HCT116 (cell line): ENCODE measurements around the gene PKHD1. TPM values are rescaled to one million over a fixed set of nuclear protein-coding genes. Genes with fewer than 3 reads are reported as not detected.

Source experiments
- ATAC-seq: fragments of 200-7000 bp; cut with Tn5 transposase; 2 replicates; pipeline ENCODE4 v1.9.1; 2020; ENCODE audit warnings: mild to moderate bottlenecking, moderate library complexity
- BruUV-seq: library from RNA; stranded (reverse); fragments of 400-500 nt; replicated peaks from 2 replicates; lab custom pipeline; 2021; lab: Mats Ljungman, UMichigan
- CTCF ChIA-PET: fragments of 300-600 bp; sonication (Branson Sonifier 250); formaldehyde crosslinking; loops from one replicate; lab custom pipeline; 2021; ENCODE audit warnings: antibody characterized with exemption; lab: Charles Lee
- POLR2A ChIA-PET: fragments of 300-600, 350-600 bp; sonication (Branson Sonifier 250); formaldehyde crosslinking; loops from one replicate; lab custom pipeline; 2021; ENCODE audit warnings: antibody characterized with exemption; lab: Charles Lee
- RAD21 ChIA-PET, 2 experiments: fragments of 300-600 bp; sonication (Branson Sonifier 250); formaldehyde crosslinking; loops; one replicate each; lab custom pipeline; 2023; ENCODE audit warnings: low total read pairs in 2 of 2; ENCODE audit not compliant: uncharacterized antibody in 2 of 2, unreplicated experiment in 2 of 2, low non-redundant PET in 1 of 2; lab: Charles Lee
- DNase-seq: peaks from one replicate; pipeline ENCODE4 v3.0.0-alpha.2; 2010; ENCODE audit warnings: low read depth, low spot score
- H2AFZ ChIP-seq: fragments of 200-600 bp; shearing (Covaris generic), sonication (generic); 2 replicates; pipeline ENCODE4 v1.6.1; 2017; ENCODE audit warnings: low read depth, mixed run types, mixed read lengths, antibody characterized with exemption, low read length; ENCODE audit not compliant: poor library complexity, severe bottlenecking
- H3K27ac ChIP-seq: 2 replicates; pipeline ENCODE4 v1.5.1; 2012; ENCODE audit warnings: low read depth, low read length
- H3K27me3 ChIP-seq: fragments of 200-600 bp; sonication (generic); 2 replicates; pipeline ENCODE4 v1.6.1; 2016; ENCODE audit warnings: mixed run types, low read length, mixed read lengths; ENCODE audit not compliant: insufficient read depth
- H3K36me3 ChIP-seq, 2 experiments: fragments of 200-500 bp in 1 of 2; fragments of 200-600 bp in 1 of 2; sonication (Bioruptor generic) in 1 of 2; sonication (generic) in 1 of 2; 2 replicates each; pipeline versions ENCODE4 v1.5.1 to v1.6.1; 2014 to 2016; ENCODE audit warnings: low read length in 2 of 2, inconsistent platforms in 1 of 2, mixed read lengths in 1 of 2, mixed run types in 1 of 2; ENCODE audit not compliant: insufficient read depth in 2 of 2, control insufficient read depth in 1 of 2
- H3K4me1 ChIP-seq, 2 experiments: fragments of 200-600 bp in 1 of 2; sonication (generic) in 1 of 2; 2 replicates each; pipeline versions ENCODE4 v1.5.1 to v1.6.1; 2012 to 2017; ENCODE audit warnings: low read length in 2 of 2, inconsistent platforms in 1 of 2, mild to moderate bottlenecking in 1 of 2, mixed read lengths in 1 of 2, mixed run types in 1 of 2, moderate library complexity in 1 of 2; ENCODE audit not compliant: insufficient read depth in 2 of 2, control insufficient read depth in 1 of 2
- H3K4me2 ChIP-seq: fragments of 200-600 bp; sonication (generic); 2 replicates; pipeline ENCODE4 v1.6.1; 2017; ENCODE audit warnings: mixed run types, low read length, mixed read lengths
- H3K4me3 ChIP-seq, 2 experiments: fragments of 200-600 bp in 1 of 2; sonication (generic) in 1 of 2; replicated peaks in 1 of 2; 2 replicates each; pipeline ENCODE4 v1.5.1; 2011 to 2016; ENCODE audit warnings: low read length in 2 of 2, control low read depth in 1 of 2, low read depth in 1 of 2, mild to moderate bottlenecking in 1 of 2, mixed read lengths in 1 of 2, mixed run types in 1 of 2
- H3K79me2 ChIP-seq: fragments of 200-600 bp; sonication (generic); 2 replicates; pipeline ENCODE4 v1.6.1; 2017; ENCODE audit warnings: mild to moderate bottlenecking, mixed run types, low read length, moderate library complexity, mixed read lengths; ENCODE audit not compliant: insufficient read depth
- H3K9ac ChIP-seq: fragments of 200-600 bp; sonication (generic); 2 replicates; pipeline ENCODE4 v1.6.1; 2016; ENCODE audit warnings: low read length, mixed read lengths
- H3K9me2 ChIP-seq: fragments of 200-600 bp; sonication (generic), shearing (Covaris generic); 2 replicates; pipeline ENCODE4 v1.6.1; 2017; ENCODE audit warnings: mixed run types, mild to moderate bottlenecking, moderate library complexity; ENCODE audit not compliant: insufficient read depth
- H3K9me3 ChIP-seq, 2 experiments: fragments of 200-500 bp in 1 of 2; fragments of 200-600 bp in 1 of 2; sonication (Bioruptor generic) in 1 of 2; sonication (generic) in 1 of 2; 2 replicates each; pipeline ENCODE4 v1.6.1; 2014 to 2017; ENCODE audit warnings: low read length in 2 of 2, mixed read lengths in 2 of 2, inconsistent platforms in 1 of 2, low read depth in 1 of 2, mild to moderate bottlenecking in 1 of 2, mixed run types in 1 of 2, moderate library complexity in 1 of 2; ENCODE audit not compliant: control insufficient read depth in 1 of 2, insufficient read depth in 1 of 2
- H4K20me1 ChIP-seq: fragments of 200-600 bp; sonication (generic), shearing (Covaris generic); 2 replicates; pipeline ENCODE4 v1.6.1; 2017; ENCODE audit warnings: mixed run types, mild to moderate bottlenecking, moderate library complexity; ENCODE audit not compliant: insufficient read depth
- CEBPB ChIP-seq: IDR thresholded peaks from 2 replicates; pipeline ENCODE4 v1.6.1; 2012; ENCODE audit warnings: low read depth
- CTCF ChIP-seq, 3 experiments: fragments of 200-600 bp in 1 of 3; sonication (generic) in 1 of 3; IDR thresholded peaks in 2 of 3; conservative IDR thresholded peaks in 1 of 3; 2 replicates each; pipeline ENCODE4 v1.5.1; 2012 to 2017; ENCODE audit warnings: low read depth in 2 of 3, low read length in 2 of 3, antibody characterized with exemption in 1 of 3, borderline replicate concordance in 1 of 3, control low read depth in 1 of 3, mild to moderate bottlenecking in 1 of 3, mixed read lengths in 1 of 3, mixed run types in 1 of 3, moderate library complexity in 1 of 3; ENCODE audit not compliant: insufficient read depth in 1 of 3
- EGR1 ChIP-seq: IDR thresholded peaks from 2 replicates; pipeline ENCODE4 v1.6.1; 2012; ENCODE audit warnings: low read depth
- ELF1 ChIP-seq: IDR thresholded peaks from 2 replicates; pipeline ENCODE4 v1.6.1; 2012; ENCODE audit warnings: low read depth, borderline replicate concordance
- EZH2 ChIP-seq: fragments of 200-600 bp; sonication (generic); IDR thresholded peaks from 2 replicates; pipeline ENCODE4 v1.6.1; 2017; ENCODE audit warnings: antibody characterized with exemption, mixed run types
- EZH2phosphoT487 ChIP-seq: fragments of 200-600 bp; IDR thresholded peaks from 2 replicates; pipeline ENCODE4 v1.6.1; 2018; ENCODE audit warnings: antibody characterized with exemption, borderline replicate concordance
- FOSL1 ChIP-seq: IDR thresholded peaks from 2 replicates; pipeline ENCODE4 v1.6.1; 2012; ENCODE audit warnings: low read depth
- JUND ChIP-seq: IDR thresholded peaks from 2 replicates; pipeline ENCODE4 v1.6.1; 2012
- MAX ChIP-seq: IDR thresholded peaks from 2 replicates; pipeline ENCODE4 v1.6.1; 2012
- POLR2A ChIP-seq: IDR thresholded peaks from 2 replicates; pipeline ENCODE4 v1.7.0; 2011; ENCODE audit warnings: borderline replicate concordance; ENCODE audit not compliant: insufficient read depth, insufficient read length; ENCODE audit errors: extremely low read depth
- POLR2AphosphoS5 ChIP-seq: IDR thresholded peaks from 2 replicates; pipeline ENCODE4 v1.6.1; 2011; ENCODE audit warnings: mild to moderate bottlenecking, low read depth, low read length, moderate library complexity
- REST ChIP-seq: IDR thresholded peaks from 2 replicates; pipeline ENCODE4 v1.6.1; 2012; ENCODE audit warnings: low read depth
- SIN3A ChIP-seq: IDR thresholded peaks from 2 replicates; pipeline ENCODE4 v1.6.1; 2012; ENCODE audit warnings: low read depth
- SP1 ChIP-seq: IDR thresholded peaks from 2 replicates; pipeline ENCODE4 v1.6.1; 2012; ENCODE audit warnings: low read depth
- SRF ChIP-seq: IDR thresholded peaks from 2 replicates; pipeline ENCODE4 v1.6.1; 2012; ENCODE audit warnings: low read depth
- YY1 ChIP-seq: IDR thresholded peaks from 2 replicates; pipeline ENCODE4 v1.6.1; 2011; ENCODE audit warnings: low read length, low read depth, moderate library complexity, mild to moderate bottlenecking; ENCODE audit not compliant: insufficient replicate concordance; ENCODE audit errors: extremely low read depth
- ZNF274 ChIP-seq: fragments of 200-500 bp; sonication (Bioruptor generic); IDR thresholded peaks from 2 replicates; pipeline ENCODE4 v1.6.1; 2014; ENCODE audit warnings: mild to moderate bottlenecking, low read depth, low read length, inconsistent platforms
- intact Hi-C: fragments of 100-400 bp; cut with micrococcal nuclease; formaldehyde crosslinking; loops from 2 replicates; pipeline ENCODE4 v1.10.0; 2022
- total RNA-seq: library from RNA; stranded (reverse); gene quantifications from one replicate; pipeline ENCODE4 v1.2.1, GENCODE V29; 2021; ENCODE audit not compliant: unreplicated experiment
- TF ChIP-seq, protein P1 (sequence below): IDR thresholded peaks from 2 replicates; pipeline ENCODE4 v1.6.1; 2011; ENCODE audit warnings: mild to moderate bottlenecking, low read length, moderate library complexity; ENCODE audit not compliant: insufficient replicate concordance; ENCODE audit errors: extremely low read depth
- TF ChIP-seq, protein P2 (sequence below): IDR thresholded peaks from 2 replicates; pipeline ENCODE4 v1.6.1; 2012

The PKHD1 gene
- total RNA-seq, 1 experiment from 2014 or later: not detected

DNA sequence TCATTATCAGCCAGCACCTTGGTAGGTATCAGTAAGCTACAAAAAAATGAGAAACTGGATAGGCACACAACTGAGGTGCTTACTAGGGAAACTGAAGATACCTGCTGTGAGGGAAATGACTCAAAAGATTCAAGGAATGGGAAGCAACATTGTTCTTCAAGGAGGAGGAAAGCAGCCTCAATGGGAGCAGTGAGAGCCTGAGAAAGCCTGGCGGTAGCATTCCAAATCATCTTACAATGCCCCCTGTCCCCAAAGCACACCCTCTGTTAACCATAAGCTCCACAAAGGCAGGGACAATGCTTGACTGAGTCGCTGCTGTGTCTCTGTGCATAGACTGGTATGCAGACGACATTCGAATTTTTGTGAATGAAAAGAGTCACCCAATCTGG, 10.6 kb downstream of the PKHD1 start:
- Histone ChIP-seq H3K9me2 (no peaks in the 10 kb centered on the region), H3K27me3 (0 out of 2 replicates have a peak, but pooled peaks cover 12% of the 10 kb centered on the region), H3K4me3 (no peak overlapping the region), H4K20me1 (no peaks in the 10 kb centered on the region), H3K36me3 (no peaks in the 10 kb centered on the region), H3K9ac (no peak overlapping the region), H3K79me2 (no peaks in the 10 kb centered on the region), H3K27ac (no peak overlapping the region), H3K4me2 (no peak overlapping the region), H2AFZ (no peak overlapping the region), H3K9me3 (no peaks in the 10 kb centered on the region), H3K4me1 (no peaks in the 10 kb centered on the region)
- DNase-seq: no peak
- ATAC-seq: no peak
- BruUV-seq: no TSS peak
- intact Hi-C loops: no loop called here
- CTCF ChIA-PET: no interaction called here
- RAD21 ChIA-PET: no interaction called here
- no peak for TF ChIP-seq MAX
- TF ChIP-seq SRF: no peak
- TF ChIP-seq EGR1: no peak
- no peak for TF ChIP-seq CEBPB
- no peak for TF ChIP-seq EZH2
- no peak for TF ChIP-seq CTCF (IDR thresholded peaks at IDR 0.05 in 2 of 3, conservative IDR thresholded peaks at IDR 0.05 in 1 of 3; ENCODE audit: borderline replicate concordance in 1 of 3, insufficient read depth in 1 of 3, low read depth in 2 of 3, low read length in 2 of 3)
- no peak for TF ChIP-seq REST
- no peak for TF ChIP-seq POLR2AphosphoS5
- no peak for TF ChIP-seq FOSL1
- TF ChIP-seq YY1: no peak
- no peak for TF ChIP-seq ZNF274
- TF ChIP-seq JUND: no peak
- no peak for TF ChIP-seq SP1
- TF ChIP-seq, protein P1, sequence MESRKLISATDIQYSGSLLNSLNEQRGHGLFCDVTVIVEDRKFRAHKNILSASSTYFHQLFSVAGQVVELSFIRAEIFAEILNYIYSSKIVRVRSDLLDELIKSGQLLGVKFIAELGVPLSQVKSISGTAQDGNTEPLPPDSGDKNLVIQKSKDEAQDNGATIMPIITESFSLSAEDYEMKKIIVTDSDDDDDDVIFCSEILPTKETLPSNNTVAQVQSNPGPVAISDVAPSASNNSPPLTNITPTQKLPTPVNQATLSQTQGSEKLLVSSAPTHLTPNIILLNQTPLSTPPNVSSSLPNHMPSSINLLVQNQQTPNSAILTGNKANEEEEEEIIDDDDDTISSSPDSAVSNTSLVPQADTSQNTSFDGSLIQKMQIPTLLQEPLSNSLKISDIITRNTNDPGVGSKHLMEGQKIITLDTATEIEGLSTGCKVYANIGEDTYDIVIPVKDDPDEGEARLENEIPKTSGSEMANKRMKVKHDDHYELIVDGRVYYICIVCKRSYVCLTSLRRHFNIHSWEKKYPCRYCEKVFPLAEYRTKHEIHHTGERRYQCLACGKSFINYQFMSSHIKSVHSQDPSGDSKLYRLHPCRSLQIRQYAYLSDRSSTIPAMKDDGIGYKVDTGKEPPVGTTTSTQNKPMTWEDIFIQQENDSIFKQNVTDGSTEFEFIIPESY: no peak
- no peak for TF ChIP-seq ELF1
- TF ChIP-seq SIN3A: no peak
- no peak for TF ChIP-seq POLR2A
- TF ChIP-seq, protein P2, sequence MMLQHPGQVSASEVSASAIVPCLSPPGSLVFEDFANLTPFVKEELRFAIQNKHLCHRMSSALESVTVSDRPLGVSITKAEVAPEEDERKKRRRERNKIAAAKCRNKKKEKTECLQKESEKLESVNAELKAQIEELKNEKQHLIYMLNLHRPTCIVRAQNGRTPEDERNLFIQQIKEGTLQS: no peak
- no peak for TF ChIP-seq EZH2phosphoT487
- POLR2A ChIA-PET: no interaction called here
